CD4-positive, alpha-beta T cell treated with Interleukin-15 for 4 hours (primary cell): ENCODE results near the gene SAP30BP.

Source experiments
- DNase-seq: peaks from one replicate; pipeline ENCODE4 v3.0.0-alpha.2; 2020; ENCODE audit warnings: low spot score

Gene SAP30BP

DNA sequence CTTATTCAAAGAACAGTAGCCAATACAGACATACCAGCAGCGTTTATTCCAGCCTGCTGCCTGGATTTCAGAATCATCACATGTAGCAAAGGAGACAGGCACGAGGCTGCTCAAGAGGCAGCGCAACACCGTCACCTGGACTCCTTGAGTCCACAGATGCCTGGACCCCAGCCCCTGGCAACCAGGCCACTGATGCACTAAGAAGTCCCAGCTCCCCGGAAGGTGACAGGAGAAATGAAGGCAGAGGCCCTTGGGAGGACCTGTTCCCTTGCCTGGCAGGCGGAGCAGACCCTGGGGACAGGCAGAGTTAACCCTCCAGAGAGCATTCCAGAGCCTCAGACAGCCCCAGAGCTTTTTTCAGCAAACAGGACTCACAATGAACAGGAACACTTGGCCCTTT, 17.5 kb upstream of the SAP30BP start:
- DNase-seq: no peak

DNA sequence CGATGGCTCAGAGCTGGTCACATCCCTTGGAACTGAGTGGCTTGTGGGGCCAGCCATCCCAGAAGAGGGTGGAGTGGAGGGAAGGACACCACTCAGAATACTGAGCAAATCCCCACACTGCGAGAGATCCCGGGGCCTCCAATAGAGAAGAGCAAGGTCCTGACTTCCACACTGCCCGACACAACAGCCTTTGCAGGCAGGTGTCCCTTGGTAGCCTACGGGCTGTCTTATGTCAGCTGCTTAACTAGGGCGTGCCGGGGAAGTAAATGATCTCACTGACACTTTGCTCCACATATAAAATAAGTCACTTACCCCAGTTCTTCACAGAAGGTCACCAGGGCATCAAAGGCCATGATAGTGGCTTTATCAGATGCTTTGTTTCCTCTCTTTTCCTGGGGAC, 16.3 kb upstream of the SAP30BP start:
- no peak for DNase-seq

DNA sequence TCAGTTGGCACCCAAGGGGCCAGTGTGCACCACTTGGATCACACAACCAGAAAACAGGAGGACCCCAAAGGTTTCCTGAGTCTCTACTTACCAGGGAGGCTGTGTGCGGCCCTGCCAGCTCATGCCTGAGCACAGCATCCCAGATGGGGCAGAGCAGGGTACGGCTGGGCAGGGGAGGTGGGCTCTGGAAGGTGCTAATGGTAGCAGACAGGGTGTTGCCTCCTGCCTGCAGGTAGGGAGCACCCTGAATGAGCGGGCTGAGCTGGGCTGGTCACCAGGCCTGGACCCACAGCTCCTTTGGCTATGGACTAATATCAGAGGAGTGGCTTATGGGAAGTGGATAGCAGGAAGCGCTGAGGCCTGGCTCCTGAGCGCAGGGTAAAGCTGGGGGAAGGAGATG, 14.8 kb upstream of the SAP30BP start:
- no peak for DNase-seq

DNA sequence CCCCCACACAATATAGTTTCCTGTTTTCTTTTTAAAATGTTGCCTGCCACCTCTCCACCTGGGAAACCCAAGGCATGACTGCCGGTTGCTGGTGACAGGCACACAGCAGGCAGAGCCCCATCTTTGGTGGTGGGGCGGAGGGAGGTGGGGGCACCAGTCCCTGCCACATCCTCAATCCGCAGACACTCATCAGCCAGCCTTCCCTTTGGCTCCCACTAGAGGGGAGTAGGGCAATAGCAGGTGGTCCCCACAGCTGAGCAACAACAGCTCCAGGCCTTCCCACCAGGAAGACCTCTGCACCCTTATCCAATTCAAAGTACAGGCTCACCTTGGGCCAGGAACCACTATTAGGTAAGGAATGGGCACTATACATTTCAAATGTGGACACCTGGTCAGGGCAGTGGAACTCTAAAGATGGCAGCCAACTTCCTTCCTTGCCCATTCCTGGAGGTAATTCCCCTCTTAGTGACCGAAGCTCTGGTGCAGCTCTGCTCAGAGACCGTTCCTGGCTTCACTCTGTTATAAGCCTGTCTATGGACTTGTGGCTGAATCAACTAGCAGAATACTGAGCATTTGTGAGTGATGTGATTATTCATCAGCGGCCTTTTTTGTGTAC, 14.1 kb upstream of the SAP30BP start:
- DNase-seq: peak; percentile 9

DNA sequence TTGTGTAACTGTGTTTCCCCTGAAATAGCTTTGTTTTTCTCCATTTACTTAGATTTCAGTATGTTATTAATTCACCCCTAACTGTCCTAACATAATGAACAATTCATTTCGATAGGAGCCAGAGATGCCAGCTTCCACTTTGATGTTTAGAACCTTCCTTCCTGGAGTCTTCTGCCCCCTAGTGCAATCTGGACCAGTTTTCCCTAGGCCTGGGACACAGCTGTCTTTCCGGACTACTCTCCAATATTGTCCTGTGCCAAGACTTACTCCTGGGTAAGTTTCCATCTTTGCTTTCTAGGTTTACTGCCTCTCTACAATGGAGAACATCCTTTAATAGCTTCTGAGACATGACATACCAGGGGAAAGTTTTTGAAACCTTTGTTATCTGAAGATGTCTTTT, 13.0 kb upstream of the SAP30BP start:
- no peak for DNase-seq

DNA sequence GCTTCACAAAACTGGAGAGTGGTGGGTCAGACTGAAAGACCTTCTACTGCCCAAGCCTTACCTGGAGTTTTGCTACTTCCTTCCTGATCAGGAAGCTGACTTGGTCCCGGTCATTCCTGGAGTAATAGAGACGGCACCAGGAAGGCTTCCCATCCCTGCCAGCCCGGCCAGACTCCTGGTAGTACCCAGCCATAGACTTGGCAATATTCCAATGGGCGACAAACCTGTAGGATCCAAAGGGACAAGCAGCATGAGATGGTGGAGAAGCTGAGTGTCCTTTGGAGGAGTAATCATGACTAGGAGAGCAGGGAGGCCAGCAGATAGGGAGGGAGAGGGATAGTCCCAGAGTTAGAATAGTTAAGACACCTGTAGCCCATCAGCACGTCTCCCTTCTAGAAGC, 8.9 kb upstream of the SAP30BP start:
- no peak for DNase-seq

DNA sequence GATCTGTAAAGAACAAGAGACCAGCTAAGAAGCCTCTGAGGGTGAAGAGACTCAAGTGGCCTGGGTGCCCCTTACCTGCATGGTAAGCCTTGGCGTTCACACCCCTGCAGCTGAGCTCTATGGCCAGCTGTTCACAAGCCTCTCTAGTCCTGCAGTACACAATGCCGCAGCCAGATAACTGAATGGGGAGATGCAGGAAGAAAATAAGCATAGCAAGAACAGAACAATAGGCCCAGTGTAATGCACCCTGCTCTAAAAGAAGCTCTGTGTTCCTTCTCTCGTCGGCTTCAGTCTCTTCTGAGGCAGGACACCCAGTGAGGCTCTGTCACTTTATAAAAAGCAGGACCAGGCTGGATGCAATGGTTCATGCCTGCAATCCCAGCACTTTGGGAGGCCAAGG, 5.6 kb upstream of the SAP30BP start:
- DNase-seq: no peak

DNA sequence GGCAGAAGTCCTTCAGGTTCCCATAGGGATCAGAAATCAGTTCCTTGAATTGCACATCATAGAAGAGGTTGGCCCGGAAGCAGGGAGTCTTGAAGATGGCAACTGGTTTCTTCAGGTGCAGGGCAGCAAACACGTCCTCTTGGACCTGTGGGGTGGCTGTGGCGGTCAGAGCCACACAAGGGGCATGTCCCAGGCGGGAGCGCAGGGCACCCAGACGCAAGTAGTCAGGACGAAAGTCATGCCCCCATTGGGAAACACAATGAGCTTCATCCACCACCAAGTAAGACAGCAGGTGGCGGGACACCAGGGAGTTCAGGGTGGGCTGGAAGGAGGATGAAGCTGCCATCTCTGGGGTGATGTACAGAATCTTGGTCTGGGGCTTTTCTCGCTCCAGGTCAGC, 4.6 kb upstream of the SAP30BP start:
- no peak for DNase-seq

DNA sequence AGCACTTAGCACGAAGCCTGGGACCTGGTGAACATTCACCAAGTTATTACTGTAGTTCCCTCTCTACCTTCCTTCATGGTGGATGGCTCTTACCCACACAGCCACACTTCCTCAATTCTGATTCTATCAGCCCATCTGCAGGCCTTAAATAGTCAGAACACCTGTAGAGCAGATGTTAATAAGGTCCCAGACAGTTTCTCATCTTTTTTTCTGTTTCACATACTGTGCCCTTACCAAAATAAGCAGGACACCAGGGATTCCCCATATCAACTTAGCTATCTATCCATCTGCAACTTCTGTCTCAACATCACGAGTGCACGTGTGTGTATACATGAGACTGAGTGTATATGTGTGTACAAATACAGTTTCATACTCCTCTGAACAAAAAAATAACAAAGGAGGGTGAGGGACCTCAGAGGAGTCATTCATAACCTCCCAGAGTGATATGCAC, 3.0 kb upstream of the SAP30BP start:
- DNase-seq: no peak

DNA sequence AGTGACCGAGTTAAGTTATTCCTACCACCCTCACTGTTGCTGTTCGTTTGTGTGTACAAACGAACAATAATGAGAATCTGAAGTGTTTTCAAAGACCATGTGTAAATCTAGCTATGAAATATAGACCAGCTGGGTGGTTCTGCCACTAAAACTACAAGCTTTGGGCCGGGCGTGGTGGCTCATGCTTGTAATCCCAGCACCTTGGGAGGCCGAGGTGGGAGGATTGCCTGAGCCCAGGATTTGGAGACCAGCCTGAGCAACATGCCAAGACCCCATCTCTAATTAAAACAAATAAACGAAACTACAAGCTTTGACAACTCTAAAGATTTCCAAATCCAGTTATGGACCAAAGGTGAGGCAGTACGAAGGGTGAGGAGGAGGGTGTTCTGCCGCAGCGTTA, 1.2 kb upstream of the SAP30BP start:
- DNase-seq: no peak

DNA sequence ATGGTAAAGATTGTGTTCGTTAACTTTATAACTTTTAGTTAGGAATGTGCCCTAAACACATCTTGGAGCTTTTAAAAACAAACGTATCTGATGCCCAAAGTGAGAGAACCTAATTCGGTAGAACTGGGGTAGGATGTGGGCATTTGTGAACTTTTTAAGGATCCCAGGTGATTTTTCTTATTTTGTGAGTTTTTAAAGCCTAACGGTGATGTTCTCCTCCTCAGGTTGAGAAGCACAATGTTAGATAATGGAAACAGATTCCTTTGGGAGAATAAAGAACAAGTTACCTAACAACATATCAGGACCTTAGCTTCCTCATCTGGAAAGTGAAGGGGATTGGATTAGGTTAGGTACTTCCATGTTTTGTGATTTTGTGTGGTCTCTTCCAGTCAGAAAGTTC, 687 bp downstream of the SAP30BP start:
- no peak for DNase-seq

DNA sequence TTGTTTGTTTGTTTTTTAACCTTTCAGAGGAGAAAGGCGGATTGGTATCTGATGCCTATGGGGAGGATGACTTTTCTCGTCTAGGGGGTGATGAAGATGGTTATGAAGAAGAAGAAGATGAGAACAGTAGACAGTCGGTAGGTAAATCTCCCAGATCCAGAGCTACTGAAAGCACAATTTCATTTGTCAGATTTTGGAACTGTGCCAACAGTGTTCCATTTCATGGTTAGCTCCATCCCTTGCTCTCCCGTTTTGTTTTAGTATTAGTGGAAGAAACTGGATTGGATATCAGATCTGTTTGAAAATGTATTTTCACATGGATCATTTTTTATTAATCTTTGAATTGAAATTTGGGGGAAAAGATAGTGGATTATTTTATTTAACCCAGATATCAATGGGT, 1.4 kb downstream of the SAP30BP start:
- DNase-seq: no peak

DNA sequence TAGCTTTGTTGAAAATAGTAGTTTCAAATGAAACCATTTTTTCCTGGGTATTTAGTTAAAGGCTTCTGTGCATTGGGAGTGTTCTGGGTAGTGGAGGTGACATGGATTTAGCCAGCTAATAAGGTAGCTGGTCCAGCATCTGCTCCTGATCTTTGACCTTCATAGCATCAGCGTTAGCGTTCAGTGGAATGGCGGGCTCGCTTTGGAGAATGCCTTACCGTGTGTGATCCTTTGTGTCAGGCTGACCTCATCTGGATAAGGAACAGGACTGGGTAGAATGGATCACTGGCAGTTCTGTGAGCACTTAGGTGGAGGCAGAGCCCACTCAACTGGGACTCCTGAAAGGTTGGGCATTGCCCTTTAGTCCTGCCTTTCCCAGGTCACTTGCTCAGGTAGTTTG, 3.7 kb downstream of the SAP30BP start:
- DNase-seq: no peak

DNA sequence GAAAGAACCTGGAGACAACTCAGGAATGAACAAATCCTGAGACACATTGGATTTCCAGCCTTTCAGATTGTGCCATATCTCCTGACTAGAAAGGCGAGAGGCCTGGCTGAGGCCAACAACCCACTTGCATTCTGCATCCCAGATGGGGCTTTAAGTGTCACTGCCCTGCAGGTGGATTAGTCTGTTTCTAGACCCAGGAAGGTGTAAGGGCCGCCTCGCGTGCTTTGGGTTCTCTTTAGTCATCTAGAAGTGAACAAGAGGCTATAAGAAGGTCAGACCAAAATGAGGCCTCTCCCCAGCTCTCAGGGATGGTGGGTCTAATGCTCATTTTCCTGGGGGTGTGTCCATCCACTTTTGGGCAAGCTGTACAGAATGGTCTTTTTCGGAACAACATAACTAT, 4.9 kb downstream of the SAP30BP start:
- no peak for DNase-seq

DNA sequence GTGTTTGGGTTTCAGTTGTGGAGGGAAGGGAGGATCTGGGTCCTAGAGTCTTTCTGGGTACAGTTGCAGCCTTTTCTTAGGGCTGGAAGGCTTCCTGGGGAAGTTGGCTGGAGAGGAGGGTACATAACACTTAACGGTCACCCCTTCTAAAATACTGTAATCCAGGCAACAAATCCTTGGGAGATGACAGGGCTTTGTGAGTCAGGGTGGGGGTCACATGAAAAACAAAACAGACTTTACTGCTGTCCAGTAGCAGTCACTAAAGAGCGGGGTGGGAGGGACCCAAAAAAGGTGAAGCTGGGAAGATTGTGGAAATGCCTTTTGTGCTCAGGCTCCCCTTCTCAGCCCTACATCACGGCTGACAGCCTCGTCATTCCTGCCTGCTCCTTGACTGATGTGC, 6.3 kb downstream of the SAP30BP start:
- DNase-seq: no peak

DNA sequence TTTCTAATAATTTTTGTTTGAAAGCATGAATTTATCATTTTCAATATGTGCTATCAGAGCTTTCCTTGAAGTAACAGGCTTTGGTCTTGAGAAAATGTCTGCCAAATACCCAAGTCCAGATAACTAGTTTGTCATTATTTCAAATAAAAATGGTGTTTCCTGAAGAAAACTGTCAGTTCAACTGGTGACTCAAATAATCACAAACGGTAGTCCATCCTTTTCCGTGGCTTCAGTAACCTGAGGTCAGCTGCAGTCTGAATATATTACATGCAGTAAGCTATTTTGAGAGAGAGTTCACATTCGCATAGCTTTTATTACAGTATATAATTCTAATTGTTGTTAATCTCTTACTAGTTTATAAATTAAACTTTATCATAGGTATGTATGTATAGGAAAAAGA, 9.3 kb downstream of the SAP30BP start:
- no peak for DNase-seq

DNA sequence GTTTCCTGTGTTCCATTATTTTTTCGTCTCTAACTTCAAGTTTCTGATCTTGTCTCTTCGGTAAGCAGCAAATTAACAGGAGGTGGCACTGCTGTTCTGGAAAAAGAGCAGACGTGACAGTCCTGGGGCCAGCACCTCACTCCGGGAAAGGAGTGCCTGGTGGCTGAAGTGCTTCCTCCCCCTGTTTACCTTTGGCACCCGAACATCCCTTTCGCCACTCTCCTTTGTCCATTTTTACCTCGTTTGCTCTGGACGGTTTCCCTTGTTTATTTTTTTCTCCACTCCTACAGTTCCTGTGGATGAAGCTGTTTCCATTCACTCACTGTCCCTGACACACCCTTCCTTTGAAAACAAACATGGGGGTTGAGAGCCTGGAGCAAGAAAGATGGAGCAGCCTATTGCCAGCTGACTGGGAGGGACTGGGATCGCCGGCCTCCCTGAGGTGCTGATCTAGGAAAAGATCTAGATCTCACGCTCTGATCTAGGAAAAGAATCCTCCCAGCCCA, 12.6 kb downstream of the SAP30BP start:
- no peak for DNase-seq

DNA sequence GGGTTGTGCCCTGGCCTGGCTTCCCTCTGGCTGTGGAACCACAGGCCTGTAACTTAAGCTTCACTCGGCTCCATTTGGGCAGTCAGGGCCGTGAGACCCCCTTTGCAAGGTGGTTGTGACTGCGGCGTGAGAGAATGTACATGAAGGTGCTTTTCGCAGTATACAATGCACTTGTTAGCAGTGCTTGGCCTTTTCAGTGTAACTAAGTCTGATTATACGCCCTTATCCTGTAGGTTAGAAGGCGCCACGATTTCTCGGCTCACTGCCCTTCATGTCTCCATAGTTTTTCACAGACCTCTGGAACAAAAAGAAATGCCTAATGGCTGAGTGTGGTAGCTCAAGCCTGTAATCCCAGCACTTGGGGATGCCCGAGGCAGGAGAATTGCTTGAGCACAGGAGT, 13.3 kb downstream of the SAP30BP start:
- no peak for DNase-seq

DNA sequence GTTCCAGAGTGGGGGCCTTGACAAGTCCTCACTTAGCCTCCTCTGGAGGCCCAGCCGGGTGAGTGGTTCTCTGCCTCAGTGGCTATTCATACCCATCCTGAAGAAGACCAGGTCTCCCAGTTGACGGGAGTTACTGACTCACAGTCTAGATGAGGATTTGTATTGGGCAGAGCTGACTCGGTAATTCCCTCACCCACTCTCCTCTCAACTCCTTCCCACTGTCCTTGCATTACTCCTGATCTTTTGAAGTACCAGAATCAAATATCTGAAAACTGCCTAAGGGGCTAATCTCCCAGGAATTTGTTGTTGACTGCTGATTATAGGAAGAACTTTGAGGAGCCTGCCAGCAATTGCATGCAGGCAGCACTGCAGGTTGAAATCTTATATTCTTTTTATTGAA, 14.2 kb downstream of the SAP30BP start:
- DNase-seq: no peak

DNA sequence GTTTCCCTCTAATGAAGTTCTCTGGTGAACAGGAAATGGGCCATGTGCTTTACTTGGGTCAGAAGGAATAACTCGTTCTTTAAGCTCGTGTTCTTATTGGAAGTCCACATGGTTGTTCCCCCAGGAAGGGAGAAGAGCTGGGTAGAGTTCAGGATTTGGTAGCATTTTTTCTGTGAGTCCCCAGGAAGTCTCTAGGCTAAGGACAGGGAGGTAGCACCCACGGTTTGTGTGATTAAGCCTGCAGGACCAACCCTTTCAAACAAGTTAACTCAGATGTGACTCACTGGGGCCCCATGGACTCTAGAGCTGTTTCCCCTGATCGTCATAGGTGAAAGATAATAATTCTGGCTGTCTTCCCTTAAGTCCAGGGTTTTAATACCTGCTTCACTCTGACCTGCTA, 16.4 kb downstream of the SAP30BP start:
- no peak for DNase-seq

DNA sequence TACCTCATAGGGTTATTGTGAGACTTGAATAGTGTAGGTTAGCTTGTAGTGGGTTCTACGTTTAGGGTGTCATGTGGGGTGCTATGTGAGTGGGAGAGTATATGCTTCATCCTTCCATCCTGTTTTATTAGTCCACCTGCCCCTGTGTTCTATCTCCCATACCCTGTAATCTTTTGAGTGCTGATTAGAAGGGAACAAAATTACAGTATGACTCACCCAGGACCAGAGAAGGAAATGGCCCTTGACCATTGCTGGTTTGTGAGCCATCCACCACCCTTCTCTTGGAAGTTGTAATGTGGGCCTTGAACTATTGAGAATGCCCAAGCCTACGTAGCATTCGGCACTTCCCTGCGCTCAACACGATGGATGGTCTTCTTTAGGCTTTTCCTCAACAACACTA, 17.1 kb downstream of the SAP30BP start:
- DNase-seq: no peak

DNA sequence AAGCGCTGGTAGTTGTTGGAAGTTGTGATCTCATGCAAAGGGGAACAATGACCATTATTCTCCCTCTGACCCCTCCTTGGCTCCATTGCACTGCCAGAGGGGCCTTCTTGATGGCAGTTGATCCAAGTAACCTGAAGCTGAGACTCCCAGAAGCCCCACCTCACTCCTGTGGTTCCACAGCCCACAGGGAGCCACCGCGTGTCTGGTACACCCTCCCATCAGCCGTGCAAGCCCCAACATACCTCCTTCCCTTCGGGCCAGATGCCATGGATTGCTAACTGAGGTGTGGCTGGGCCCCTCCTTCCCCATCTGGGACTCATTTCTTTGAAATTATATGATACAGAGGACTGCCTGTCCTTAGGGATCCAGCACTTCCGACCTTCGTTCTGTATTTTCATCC, 17.8 kb downstream of the SAP30BP start:
- DNase-seq: no peak

DNA sequence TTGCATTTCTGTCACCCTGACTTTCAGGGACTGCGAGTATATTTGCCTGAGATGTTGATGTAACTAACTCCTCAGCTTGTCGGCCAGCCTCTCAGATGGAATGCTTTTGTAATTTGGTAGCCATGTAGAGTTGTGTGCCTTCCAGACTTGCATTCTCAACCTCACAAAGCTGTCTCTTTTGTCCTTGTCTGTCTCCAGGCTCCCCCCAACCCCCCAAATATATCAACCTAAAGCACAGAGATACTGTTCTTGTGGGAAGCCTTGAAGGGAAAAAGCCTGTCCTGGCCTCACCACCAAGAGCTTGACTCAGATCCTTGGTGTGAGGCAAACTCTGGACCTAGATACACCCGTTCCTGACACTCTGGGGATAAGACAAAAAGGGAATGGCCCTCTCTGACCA, 18.4 kb downstream of the SAP30BP start:
- no peak for DNase-seq

DNA sequence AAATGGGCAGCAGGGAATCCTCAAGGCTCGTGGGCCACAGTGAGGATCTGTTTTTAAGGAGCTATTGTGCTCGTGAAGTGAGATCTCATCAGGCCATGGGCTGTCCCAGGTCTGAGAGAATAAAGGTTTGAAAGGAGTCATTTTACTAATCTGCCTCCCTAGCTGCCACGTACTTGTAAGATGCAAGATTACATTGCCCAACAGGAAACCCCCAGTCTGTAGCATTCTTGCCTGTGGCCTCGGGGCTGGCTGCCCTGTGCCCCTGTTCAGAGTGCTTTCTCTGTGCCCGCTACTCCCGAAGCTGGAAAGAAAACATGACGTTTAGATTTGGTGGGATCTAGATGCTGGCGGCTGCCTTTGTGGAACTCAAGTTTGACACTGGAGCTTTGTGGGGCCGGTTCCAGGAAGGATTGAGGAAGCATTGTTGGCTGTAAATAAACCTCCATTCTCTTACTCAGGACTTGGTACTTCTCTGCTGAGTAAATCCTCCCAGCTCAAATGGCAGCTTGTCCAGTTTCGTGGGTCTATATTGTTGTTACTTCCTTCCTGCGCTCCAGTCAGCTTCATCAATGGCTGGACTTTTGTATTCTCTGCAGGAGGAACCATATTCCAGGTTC, 21.2 kb downstream of the SAP30BP start:
- DNase-seq: no peak
